ENCODE data around the gene HMGB4. TPM values are rescaled to one million over a fixed set of nuclear protein-coding genes. Genes with fewer than 3 reads are reported as not detected.

HMGB4 gene
- total RNA-seq, 2 experiments from 2014 or later = not detected

GRCh38 chr1:33826711-33827110 is 37.2 kb upstream of the HMGB4 start:
- no peaks in the 10 kb centered on the region for H3K9me3 Mint-ChIP-seq
- intact Hi-C loops (cut with DNase I, micrococcal nuclease) = no loop called here
- DNase-seq (no peak), ATAC-seq (ENCODE audit: poor library complexity) (no peak)
- no peak overlapping the region for H3K27ac ChIP-seq (ENCODE audit: low read depth in 1 of 2, low read length in 2 of 2)
- no peak overlapping the region for H3K4me3 Mint-ChIP-seq
- peaks cover 0 to 11% of the 10 kb centered on the region in 2 experiments for H3K9me3 ChIP-seq (ENCODE audit: control insufficient read depth in 1 of 2, insufficient read depth in 1 of 2, low read length in 2 of 2)
- H3K27me3 ChIP-seq (ENCODE audit: control insufficient read depth in 1 of 2, insufficient read depth in 2 of 2, low read length in 2 of 2) = peaks cover 2 to 4% of the 10 kb centered on the region in 2 experiments
- TF ChIP-seq, protein P1, sequence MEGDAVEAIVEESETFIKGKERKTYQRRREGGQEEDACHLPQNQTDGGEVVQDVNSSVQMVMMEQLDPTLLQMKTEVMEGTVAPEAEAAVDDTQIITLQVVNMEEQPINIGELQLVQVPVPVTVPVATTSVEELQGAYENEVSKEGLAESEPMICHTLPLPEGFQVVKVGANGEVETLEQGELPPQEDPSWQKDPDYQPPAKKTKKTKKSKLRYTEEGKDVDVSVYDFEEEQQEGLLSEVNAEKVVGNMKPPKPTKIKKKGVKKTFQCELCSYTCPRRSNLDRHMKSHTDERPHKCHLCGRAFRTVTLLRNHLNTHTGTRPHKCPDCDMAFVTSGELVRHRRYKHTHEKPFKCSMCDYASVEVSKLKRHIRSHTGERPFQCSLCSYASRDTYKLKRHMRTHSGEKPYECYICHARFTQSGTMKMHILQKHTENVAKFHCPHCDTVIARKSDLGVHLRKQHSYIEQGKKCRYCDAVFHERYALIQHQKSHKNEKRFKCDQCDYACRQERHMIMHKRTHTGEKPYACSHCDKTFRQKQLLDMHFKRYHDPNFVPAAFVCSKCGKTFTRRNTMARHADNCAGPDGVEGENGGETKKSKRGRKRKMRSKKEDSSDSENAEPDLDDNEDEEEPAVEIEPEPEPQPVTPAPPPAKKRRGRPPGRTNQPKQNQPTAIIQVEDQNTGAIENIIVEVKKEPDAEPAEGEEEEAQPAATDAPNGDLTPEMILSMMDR (IDR thresholded peaks at IDR 0.05) = no peak
- peaks cover 20% of the 10 kb centered on the region for H3K27me3 Mint-ChIP-seq
- no peaks in the 10 kb centered on the region for H3K36me3 ChIP-seq (ENCODE audit: insufficient read depth, low read length)
- no peaks in the 10 kb centered on the region for H3K4me1 Mint-ChIP-seq (ENCODE audit: low read depth)
- no peaks in the 10 kb centered on the region for H3K36me3 Mint-ChIP-seq (ENCODE audit: low read depth)
- POLR2A ChIA-PET = no interaction called here
- H3K4me1 ChIP-seq (ENCODE audit: insufficient read depth, low read length) = no peaks in the 10 kb centered on the region
- CTCF ChIA-PET = no interaction called here
- H3K4me3 ChIP-seq (ENCODE audit: low read length) = no peak overlapping the region
- H3K27ac Mint-ChIP-seq = no peak overlapping the region

DNA sequence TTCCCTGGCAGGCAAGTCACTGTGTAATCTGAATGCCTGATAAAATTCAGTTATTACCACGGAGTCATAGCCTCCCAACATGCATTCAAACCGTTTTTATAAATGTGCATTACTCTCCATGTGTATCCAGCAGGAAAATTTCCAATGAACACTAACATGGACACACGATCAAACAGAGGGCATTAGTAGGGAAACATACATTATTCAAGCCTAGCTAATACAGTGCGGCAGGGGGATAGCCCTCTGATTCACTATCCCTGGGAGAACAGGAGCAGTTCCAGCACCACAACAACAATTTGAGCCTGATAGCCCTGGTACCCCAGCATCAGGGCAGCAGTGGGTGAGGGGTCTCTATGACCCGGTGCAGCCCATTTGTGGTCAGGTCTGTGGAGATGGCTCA is 35.8 kb upstream of the HMGB4 start:
- no peak overlapping the region for H3K27ac ChIP-seq (ENCODE audit: low read depth in 1 of 2, low read length in 2 of 2)
- Mint-ChIP-seq H3K27me3 (peaks cover 9% of the 10 kb centered on the region), H3K4me1 (ENCODE audit: low read depth) (no peaks in the 10 kb centered on the region), H3K9me3 (no peaks in the 10 kb centered on the region), H3K27ac (no peak overlapping the region), H3K4me3 (no peak overlapping the region), H3K36me3 (ENCODE audit: low read depth) (no peaks in the 10 kb centered on the region)
- ChIA-PET POLR2A (no interaction called here), CTCF (no interaction called here)
- peaks cover 0 to 11% of the 10 kb centered on the region in 2 experiments for H3K9me3 ChIP-seq (ENCODE audit: control insufficient read depth in 1 of 2, insufficient read depth in 1 of 2, low read length in 2 of 2)
- DNase-seq = no peak
- TF ChIP-seq, protein P1 (IDR thresholded peaks at IDR 0.05) = no peak
- no peak overlapping the region for H3K4me3 ChIP-seq (ENCODE audit: low read length)
- peaks cover 2 to 4% of the 10 kb centered on the region in 2 experiments for H3K27me3 ChIP-seq (ENCODE audit: control insufficient read depth in 1 of 2, insufficient read depth in 2 of 2, low read length in 2 of 2)
- ATAC-seq (ENCODE audit: poor library complexity) = no peak
- no peaks in the 10 kb centered on the region for H3K36me3 ChIP-seq (ENCODE audit: insufficient read depth, low read length)
- intact Hi-C loops (cut with DNase I, micrococcal nuclease) = no loop called here
- no peaks in the 10 kb centered on the region for H3K4me1 ChIP-seq (ENCODE audit: insufficient read depth, low read length)

GRCh38 chr1:33828654-33829053 is 35.2 kb upstream of the HMGB4 start:
- TF ChIP-seq, protein P1 (IDR thresholded peaks at IDR 0.05) = no peak
- peaks cover 2 to 4% of the 10 kb centered on the region in 2 experiments for H3K27me3 ChIP-seq (ENCODE audit: control insufficient read depth in 1 of 2, insufficient read depth in 2 of 2, low read length in 2 of 2)
- Mint-ChIP-seq H3K9me3 (no peaks in the 10 kb centered on the region), H3K27ac (no peak overlapping the region), H3K4me3 (no peak overlapping the region), H3K36me3 (ENCODE audit: low read depth) (no peaks in the 10 kb centered on the region), H3K4me1 (ENCODE audit: low read depth) (no peaks in the 10 kb centered on the region), H3K27me3 (peaks cover 5% of the 10 kb centered on the region)
- ChIA-PET CTCF (no interaction called here), POLR2A (no interaction called here)
- H3K4me1 ChIP-seq (ENCODE audit: insufficient read depth, low read length) = no peaks in the 10 kb centered on the region
- H3K27ac ChIP-seq (ENCODE audit: low read depth in 1 of 2, low read length in 2 of 2) = no peak overlapping the region
- H3K36me3 ChIP-seq (ENCODE audit: insufficient read depth, low read length) = no peaks in the 10 kb centered on the region
- intact Hi-C loops (cut with DNase I, micrococcal nuclease) = no loop called here
- ATAC-seq (ENCODE audit: poor library complexity) (no peak), DNase-seq (no peak)
- peaks cover 0 to 11% of the 10 kb centered on the region in 2 experiments for H3K9me3 ChIP-seq (ENCODE audit: control insufficient read depth in 1 of 2, insufficient read depth in 1 of 2, low read length in 2 of 2)
- no peak overlapping the region for H3K4me3 ChIP-seq (ENCODE audit: low read length)

All from CD4-positive, alpha-beta T cell (primary cell).